Stimulated activated CD4-positive, alpha-beta T cell treated with anti-CD3 and anti-CD28 coated beads, Interleukin-4, amount 100 ng/mL, for 24 hours (primary cell): ENCODE data around the gene APOBEC3B.
"Not testable (repeated sequence)": the region's sequence is repeated elsewhere in the genome, so short reads cannot be mapped to it uniquely, and the experiment has no call there.

Experiments used
- DNase-seq: peaks from one replicate; pipeline ENCODE4 v3.0.0-alpha.2; 2020

The APOBEC3B gene

GRCh38 chr22:38968801-38969200 lies 13.3 kb upstream of the APOBEC3B start:
- DNase-seq = no peak

- DNase-seq = no peak
Measured at GRCh38 chr22:38970551-38970950, 11.6 kb upstream of the APOBEC3B start.

GRCh38 chr22:38971202-38971601 lies 10.9 kb upstream of the APOBEC3B start:
- DNase-seq = no peak

GRCh38 chr22:38971791-38972190 lies 10.4 kb upstream of the APOBEC3B start:
- DNase-seq = no peak

GRCh38 chr22:38972558-38972957 lies 9.6 kb upstream of the APOBEC3B start:
- no peak for DNase-seq

GRCh38 chr22:38973289-38974169 lies 8.6 kb upstream of the APOBEC3B start:
- peak; percentile 45 for DNase-seq

- DNase-seq = no peak
Measured at GRCh38 chr22:38974170-38974825, 7.8 kb upstream of the APOBEC3B start.

- no peak for DNase-seq
Measured at GRCh38 chr22:38974826-38975175, 7.3 kb upstream of the APOBEC3B start.

- DNase-seq = not testable (repeated sequence)
Measured at GRCh38 chr22:38977289-38977688, 4.9 kb upstream of the APOBEC3B start.

- DNase-seq = not testable (repeated sequence)
Measured at GRCh38 chr22:38980587-38980986, 1.6 kb upstream of the APOBEC3B start.

- DNase-seq = no peak
Measured at GRCh38 chr22:38981005-38981991, 849 bp upstream of the APOBEC3B start.

GRCh38 chr22:38984224-38984623 lies 2.1 kb downstream of the APOBEC3B start:
- DNase-seq = no peak

- DNase-seq = peak; percentile 79
Measured at GRCh38 chr22:38984784-38985757, 2.9 kb downstream of the APOBEC3B start.

GRCh38 chr22:38986629-38987028 lies 4.5 kb downstream of the APOBEC3B start:
- DNase-seq = no peak

GRCh38 chr22:38987171-38987895 lies 5.2 kb downstream of the APOBEC3B start:
- no peak for DNase-seq

GRCh38 chr22:38989466-38989865 lies 7.3 kb downstream of the APOBEC3B start:
- DNase-seq = no peak

GRCh38 chr22:38992871-38993371 lies 10.8 kb downstream of the APOBEC3B start:
- DNase-seq = not testable (repeated sequence)

GRCh38 chr22:38996105-38996504 lies 14.0 kb downstream of the APOBEC3B start:
- DNase-seq = no peak

- DNase-seq = no peak
Measured at GRCh38 chr22:38997518-38997917, 15.4 kb downstream of the APOBEC3B start.

- peak; percentile 81 for DNase-seq
Measured at GRCh38 chr22:39003165-39003638, 21.1 kb downstream of the APOBEC3B start.

- DNase-seq = no peak
Measured at GRCh38 chr22:39007177-39007576, 25.0 kb downstream of the APOBEC3B start.
